Trophoblast cell (in vitro differentiated cells and primary cell): ENCODE results near the gene SMURF2.

Experiments used
- DNase-seq, 2 donors: peaks; one replicate each; pipeline ENCODE4 v3.0.0-alpha.2; 2016
- H2AFZ ChIP-seq: 2 replicates; pipeline ENCODE4 v1.6.1; 2013; ENCODE audit warnings: low read length, moderate library complexity, mild to moderate bottlenecking; ENCODE audit not compliant: insufficient read depth, poor library complexity
- H2AK5ac ChIP-seq: 2 replicates; pipeline ENCODE4 v1.6.1; 2013; ENCODE audit warnings: mild to moderate bottlenecking, low read length
- H2BK120ac ChIP-seq: 2 replicates; pipeline ENCODE4 v1.6.1; 2013; ENCODE audit warnings: low read length, mild to moderate bottlenecking, moderate library complexity; ENCODE audit not compliant: insufficient read depth, poor library complexity
- H2BK12ac ChIP-seq: 2 replicates; pipeline ENCODE4 v1.6.1; 2013; ENCODE audit warnings: mild to moderate bottlenecking, low read length, moderate library complexity
- H2BK5ac ChIP-seq: 2 replicates; pipeline ENCODE4 v1.6.1; 2013; ENCODE audit warnings: low read length, low read depth, moderate library complexity, mild to moderate bottlenecking; ENCODE audit not compliant: poor library complexity
- H3K14ac ChIP-seq: 2 replicates; pipeline ENCODE4 v1.6.1; 2013; ENCODE audit warnings: mild to moderate bottlenecking, low read length
- H3K18ac ChIP-seq: 2 replicates; pipeline ENCODE4 v1.6.1; 2013; ENCODE audit warnings: mild to moderate bottlenecking, low read length
- H3K23ac ChIP-seq: 2 replicates; pipeline ENCODE4 v1.6.1; 2013; ENCODE audit warnings: low read length
- H3K27ac ChIP-seq: 2 replicates; pipeline ENCODE4 v1.5.1; 2013; ENCODE audit warnings: low read depth, mild to moderate bottlenecking, inconsistent platforms, low read length, moderate library complexity
- H3K27me3 ChIP-seq: 2 replicates; pipeline ENCODE4 v1.6.1; 2013; ENCODE audit warnings: inconsistent platforms, mild to moderate bottlenecking, low read length, moderate library complexity; ENCODE audit not compliant: insufficient read depth
- H3K36me3 ChIP-seq, 2 experiments: 1 replicate in 1 of 2; 2 replicates in 1 of 2; pipeline ENCODE4 v1.6.1; 2013; ENCODE audit warnings: low read length in 2 of 2, mild to moderate bottlenecking in 2 of 2, moderate library complexity in 1 of 2; ENCODE audit not compliant: insufficient read depth in 2 of 2, control insufficient read depth in 1 of 2
- H3K4ac ChIP-seq: 2 replicates; pipeline ENCODE4 v1.6.1; 2013; ENCODE audit warnings: low read depth, mild to moderate bottlenecking, low read length, moderate library complexity
- H3K4me1 ChIP-seq, 2 experiments: 1 replicate in 1 of 2; 2 replicates in 1 of 2; pipeline ENCODE4 v1.6.1; 2013; ENCODE audit warnings: low read length in 2 of 2, mild to moderate bottlenecking in 2 of 2, moderate library complexity in 1 of 2; ENCODE audit not compliant: insufficient read depth in 2 of 2, control insufficient read depth in 1 of 2
- H3K4me2 ChIP-seq: 2 replicates; pipeline ENCODE4 v1.6.1; 2013; ENCODE audit warnings: inconsistent platforms, mild to moderate bottlenecking, low read length, moderate library complexity
- H3K4me3 ChIP-seq: 2 replicates; pipeline ENCODE4 v1.5.1; 2013; ENCODE audit warnings: mild to moderate bottlenecking, low read depth, low read length, inconsistent platforms
- H3K79me1 ChIP-seq: one replicate; pipeline ENCODE4 v1.6.1; 2013; ENCODE audit warnings: low read length
- H3K79me2 ChIP-seq: 2 replicates; pipeline ENCODE4 v1.6.1; 2013; ENCODE audit warnings: low read length, mild to moderate bottlenecking; ENCODE audit not compliant: control insufficient read depth, insufficient read depth, poor library complexity
- H3K9ac ChIP-seq: 2 replicates; pipeline ENCODE4 v1.6.1; 2013; ENCODE audit warnings: mild to moderate bottlenecking, low read length
- H3K9me3 ChIP-seq: 2 replicates; pipeline ENCODE4 v1.6.1; 2013; ENCODE audit warnings: low read depth, mild to moderate bottlenecking, control low read depth, inconsistent platforms, low read length; ENCODE audit not compliant: insufficient read depth
- H4K12ac ChIP-seq: 2 replicates; pipeline ENCODE4 v1.6.1; 2013; ENCODE audit warnings: low read depth, mild to moderate bottlenecking, low read length, moderate library complexity
- H4K8ac ChIP-seq: 2 replicates; pipeline ENCODE4 v1.6.1; 2013; ENCODE audit warnings: low read depth, mild to moderate bottlenecking, low read length, moderate library complexity
- H4K91ac ChIP-seq: one replicate; pipeline ENCODE4 v1.6.1; 2013; ENCODE audit warnings: low read depth, mild to moderate bottlenecking, low read length, moderate library complexity
- WGBS: extraction: QIAGEN DNeasy Blood & Tissue Kit; methylation state at CpG from one replicate; pipeline ENCODE4 v1.1.7; 2013; ENCODE audit warnings: missing lambda C conversion rate; ENCODE audit not compliant: insufficient read length, insufficient coverage; ENCODE audit errors: extremely low coverage; 5-methylcytosine and 5-hydroxymethylcytosine counted together

Gene SMURF2

GRCh38 chr17:64630309-64631223, 31.5 kb downstream of the SMURF2 start:
- Histone ChIP-seq H3K9ac (no peak overlapping the region), H2BK5ac (no peak overlapping the region), H3K4me1 (peaks cover 2% of the 10 kb centered on the region in 2 experiments), H2BK12ac (no peak overlapping the region), H4K91ac (no peak overlapping the region), H3K4me2 (no peak overlapping the region), H3K27me3 (no peaks in the 10 kb centered on the region), H2AK5ac (no peak overlapping the region), H3K9me3 (no peaks in the 10 kb centered on the region), H3K79me1 (no peaks in the 10 kb centered on the region), H2AFZ (no peak overlapping the region), H3K14ac (no peak overlapping the region), H3K27ac (no peak overlapping the region), H3K4ac (no peak overlapping the region), H3K23ac (no peak overlapping the region), H3K4me3 (no peak overlapping the region), H2BK120ac (no peak overlapping the region), H4K8ac (no peak overlapping the region), H4K12ac (no peak overlapping the region), H3K79me2 (peaks cover 5% of the 10 kb centered on the region), H3K36me3 (peaks cover 1 to 3% of the 10 kb centered on the region in 2 experiments), H3K18ac (no peak overlapping the region)
- no peak for DNase-seq
- WGBS: no CpG with 5 or more reads among the region's 6 CpGs

- Histone ChIP-seq H3K4me3 (no peak overlapping the region), H3K36me3 (peaks cover 0 to 3% of the 10 kb centered on the region in 2 experiments), H2AK5ac (no peak overlapping the region), H3K79me2 (peaks cover 2% of the 10 kb centered on the region), H4K91ac (no peak overlapping the region), H2BK12ac (no peak overlapping the region), H4K12ac (no peak overlapping the region), H3K14ac (no peak overlapping the region), H3K79me1 (no peaks in the 10 kb centered on the region), H3K27me3 (no peaks in the 10 kb centered on the region), H3K4me2 (no peak overlapping the region), H3K27ac (no peak overlapping the region), H2AFZ (no peak overlapping the region), H3K9ac (no peak overlapping the region), H2BK120ac (no peak overlapping the region), H4K8ac (no peak overlapping the region), H3K4me1 (peaks cover 2% of the 10 kb centered on the region in 2 experiments), H2BK5ac (no peak overlapping the region), H3K18ac (no peak overlapping the region), H3K9me3 (no peaks in the 10 kb centered on the region), H3K4ac (no peak overlapping the region), H3K23ac (no peak overlapping the region)
- no CpG with 5 or more reads among the region's 1 CpG for WGBS
- DNase-seq: no peak
Observed at GRCh38 chr17:64628641-64629040, 33.5 kb downstream of the SMURF2 start.

DNA sequence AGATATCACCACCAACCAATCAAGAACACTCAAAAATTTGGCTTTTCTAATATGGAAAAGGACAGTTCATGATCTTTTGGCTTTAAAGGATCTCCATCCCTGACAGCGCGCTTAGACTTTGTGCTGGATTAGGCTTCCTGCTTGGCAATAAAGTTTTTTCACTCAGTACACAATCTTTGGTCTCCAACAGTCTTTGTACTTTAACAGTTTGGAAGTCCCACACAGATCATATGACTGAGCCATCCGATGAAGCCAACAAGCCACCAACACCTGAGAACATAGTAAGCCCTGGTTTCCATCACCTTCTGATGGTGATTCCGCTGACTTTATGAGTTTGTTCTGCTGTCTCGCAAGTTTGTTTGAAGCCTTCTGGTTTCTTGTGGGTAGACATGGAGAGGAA, 34.3 kb downstream of the SMURF2 start:
- no peak overlapping the region for H3K4ac ChIP-seq
- no peak overlapping the region for H3K18ac ChIP-seq
- no CpG with 5 or more reads among the region's 5 CpGs for WGBS
- H3K14ac ChIP-seq: no peak overlapping the region
- peaks cover 2% of the 10 kb centered on the region for H3K79me2 ChIP-seq
- H2AFZ ChIP-seq: no peak overlapping the region
- no peak overlapping the region for H3K4me3 ChIP-seq
- DNase-seq: no peak
- H3K27ac ChIP-seq: no peak overlapping the region
- H3K23ac ChIP-seq: no peak overlapping the region
- peaks cover 2% of the 10 kb centered on the region in 2 experiments for H3K4me1 ChIP-seq
- no peak overlapping the region for H2AK5ac ChIP-seq
- H2BK12ac ChIP-seq: no peak overlapping the region
- no peaks in the 10 kb centered on the region for H3K27me3 ChIP-seq
- no peak overlapping the region for H4K12ac ChIP-seq
- H3K36me3 ChIP-seq: peaks cover 0 to 3% of the 10 kb centered on the region in 2 experiments
- H3K79me1 ChIP-seq: no peaks in the 10 kb centered on the region
- no peak overlapping the region for H2BK5ac ChIP-seq
- H3K9ac ChIP-seq: no peak overlapping the region
- H3K9me3 ChIP-seq: no peaks in the 10 kb centered on the region
- H2BK120ac ChIP-seq: no peak overlapping the region
- no peak overlapping the region for H3K4me2 ChIP-seq
- no peak overlapping the region for H4K91ac ChIP-seq
- no peak overlapping the region for H4K8ac ChIP-seq

DNA sequence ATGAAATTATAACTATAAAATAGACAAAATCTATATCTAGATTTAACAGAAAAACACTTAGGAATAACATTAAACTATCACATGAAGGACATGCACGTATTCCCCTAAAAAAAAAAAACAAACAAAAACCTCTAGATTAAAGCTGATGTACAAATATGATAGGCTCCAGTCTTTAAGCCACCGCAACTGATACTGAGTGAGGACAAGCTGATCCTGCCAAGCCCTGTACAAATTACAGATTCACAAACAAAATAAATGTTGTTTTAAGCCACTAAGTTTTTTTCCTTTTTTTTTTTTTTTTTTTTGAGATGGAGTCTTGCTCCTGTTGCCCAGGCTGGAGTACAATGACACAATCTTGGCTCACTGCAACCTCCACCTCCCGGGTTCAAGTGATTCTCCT, 35.3 kb downstream of the SMURF2 start:
- Histone ChIP-seq H2AK5ac (no peak overlapping the region), H3K27me3 (no peaks in the 10 kb centered on the region), H4K8ac (no peak overlapping the region), H3K9me3 (no peaks in the 10 kb centered on the region), H2AFZ (no peak overlapping the region), H3K27ac (no peak overlapping the region), H3K79me1 (no peaks in the 10 kb centered on the region), H4K91ac (no peak overlapping the region), H2BK120ac (no peak overlapping the region), H3K9ac (no peak overlapping the region), H3K18ac (no peak overlapping the region), H2BK5ac (no peak overlapping the region), H3K4me1 (peaks cover 2% of the 10 kb centered on the region in 2 experiments), H3K4ac (no peak overlapping the region), H3K4me2 (no peak overlapping the region), H3K36me3 (peaks cover 0 to 3% of the 10 kb centered on the region in 2 experiments), H3K23ac (no peak overlapping the region), H2BK12ac (no peak overlapping the region), H3K14ac (no peak overlapping the region), H3K79me2 (peaks cover 2% of the 10 kb centered on the region), H4K12ac (no peak overlapping the region), H3K4me3 (no peak overlapping the region)
- no peak for DNase-seq
- no CpG with 5 or more reads among the region's 3 CpGs for WGBS
